ENCODE measurements around the gene ZHX3.
A peak's percentile ranks its signal among the peaks of the same experiment; 100 is the strongest.

ZHX3 gene

DNA sequence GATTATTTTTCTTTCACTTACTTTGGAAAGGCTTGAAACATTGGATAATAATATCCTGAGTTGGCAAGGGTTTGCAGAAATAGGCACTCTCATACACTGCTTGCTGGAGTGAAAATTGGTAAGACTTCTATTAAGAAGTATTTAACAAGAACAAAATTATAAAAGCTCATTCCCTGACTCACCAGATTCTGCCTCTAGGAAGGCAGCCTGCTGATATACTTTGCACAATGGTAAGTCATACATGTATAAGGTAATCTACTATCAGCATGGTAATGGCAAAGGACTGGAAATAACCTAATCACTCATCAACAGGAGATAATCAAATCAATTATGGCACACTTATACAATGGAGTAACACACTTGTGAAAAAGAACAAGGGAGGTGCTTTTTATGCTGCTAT, 94.4 kb downstream of the ZHX3 start:
- no peak for DNase-seq (ENCODE audit: low read depth in 2 of 2)

DNA sequence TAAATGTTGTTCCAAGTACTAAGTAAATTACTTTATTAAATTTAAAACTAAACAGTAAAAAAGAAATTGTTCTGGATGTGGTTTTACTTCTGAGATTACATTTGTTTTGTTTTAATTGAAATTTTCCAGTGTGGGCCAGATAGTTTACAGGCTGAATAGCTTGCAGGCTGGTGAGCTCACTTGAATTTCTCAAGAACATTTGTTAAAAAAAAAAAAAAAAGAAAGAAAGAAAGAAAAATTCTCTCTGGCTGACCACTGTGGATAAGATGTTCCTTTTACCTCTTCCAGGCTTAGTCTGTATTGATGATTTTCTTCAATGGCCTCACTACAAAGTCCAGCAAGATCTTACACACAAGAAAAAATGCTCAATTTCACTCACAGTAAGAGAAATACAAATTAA, 94.8 kb downstream of the ZHX3 start:
- DNase-seq (ENCODE audit: low read depth in 2 of 2) = no peak

DNA sequence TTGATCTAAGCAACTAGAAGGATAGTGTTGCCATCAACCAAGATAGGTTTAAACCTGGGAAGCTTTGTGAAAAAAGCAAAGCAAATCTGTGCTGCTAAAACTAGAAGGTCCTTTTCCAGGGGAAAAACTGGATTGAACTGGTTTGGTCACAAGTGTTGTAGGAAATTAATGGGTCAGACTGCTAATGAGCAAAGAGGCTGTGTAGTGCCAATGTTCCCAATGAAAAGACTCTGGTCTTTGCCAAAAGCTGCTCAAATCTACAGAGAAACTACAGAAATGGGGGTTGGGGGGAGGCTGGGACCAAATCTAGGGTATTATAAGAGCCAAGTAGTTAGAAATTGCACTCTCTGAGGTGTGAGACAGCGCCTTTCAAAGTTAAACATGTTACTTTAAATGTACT, 95.2 kb downstream of the ZHX3 start:
- no peak for DNase-seq (ENCODE audit: low read depth in 2 of 2)

DNA sequence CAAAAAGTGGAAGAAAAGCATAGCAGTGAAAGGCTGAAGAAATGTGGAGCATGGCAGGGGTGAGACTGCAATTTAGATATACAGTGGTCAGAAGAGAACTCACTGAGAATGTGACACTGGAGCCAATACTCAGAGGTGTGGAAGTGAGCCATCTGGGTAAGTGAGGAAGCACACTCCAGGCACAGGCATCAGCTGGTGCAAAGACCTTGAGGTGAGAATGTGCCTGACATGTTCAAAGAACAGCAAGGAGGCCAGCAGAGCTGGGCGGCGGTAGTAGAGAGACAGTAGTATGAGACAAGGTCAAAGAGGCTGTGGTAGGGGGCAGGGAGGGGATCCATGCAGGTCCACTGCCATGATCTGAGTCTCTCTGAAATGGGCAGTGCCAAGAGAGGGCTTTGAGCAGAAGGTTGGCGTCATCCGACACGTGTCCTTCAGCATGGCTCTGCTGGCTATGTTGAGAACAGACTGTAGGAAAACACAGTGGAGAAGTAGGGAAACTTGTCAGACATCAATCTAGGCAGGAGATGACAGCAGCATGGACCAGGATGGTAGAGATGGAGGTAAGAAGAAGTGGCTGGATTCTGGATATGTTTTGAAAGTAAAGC, 95.8 kb downstream of the ZHX3 start:
- DNase-seq (ENCODE audit: low read depth in 2 of 2) = no peak

DNA sequence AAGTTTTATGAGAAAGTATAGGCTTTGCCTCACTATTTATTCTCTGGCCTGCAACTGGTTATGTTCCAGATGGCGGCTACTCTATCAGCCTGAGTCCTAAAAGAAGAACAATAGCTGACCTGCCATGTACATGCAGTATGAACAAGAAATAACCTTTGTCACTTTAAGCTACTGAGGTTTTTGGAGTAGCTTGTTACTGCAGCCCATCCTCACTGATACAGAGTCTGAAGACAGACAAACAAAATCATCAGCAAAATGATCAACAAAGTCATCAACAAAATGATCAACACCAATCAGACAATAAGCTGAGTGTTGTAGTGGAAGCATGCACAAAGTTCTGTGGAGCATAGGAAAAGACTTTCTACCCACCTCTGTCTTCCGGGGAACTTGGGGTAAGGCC, 97.7 kb downstream of the ZHX3 start:
- DNase-seq (ENCODE audit: low read depth in 2 of 2) = no peak

DNA sequence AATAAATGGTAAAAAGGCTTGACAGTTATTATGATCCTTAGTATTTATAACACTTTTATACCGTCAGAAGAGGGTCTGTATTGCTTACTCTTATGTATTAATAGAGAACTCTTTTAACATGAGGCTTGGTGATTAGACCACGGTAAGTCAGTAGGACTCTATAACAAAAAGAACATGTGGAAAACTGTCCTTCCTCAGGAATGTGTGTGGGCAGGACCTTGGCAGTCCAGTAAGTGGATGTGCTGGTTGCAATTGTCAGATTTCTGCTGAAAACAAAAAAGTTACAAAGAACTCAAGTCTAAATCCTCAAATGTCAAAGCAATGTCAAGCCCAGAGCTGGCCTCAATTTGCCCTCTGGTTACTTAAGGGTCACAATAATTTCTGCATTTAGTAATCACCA, 99.1 kb downstream of the ZHX3 start:
- peak; percentile 6 to 9 for DNase-seq (ENCODE audit: low read depth in 2 of 2)

DNA sequence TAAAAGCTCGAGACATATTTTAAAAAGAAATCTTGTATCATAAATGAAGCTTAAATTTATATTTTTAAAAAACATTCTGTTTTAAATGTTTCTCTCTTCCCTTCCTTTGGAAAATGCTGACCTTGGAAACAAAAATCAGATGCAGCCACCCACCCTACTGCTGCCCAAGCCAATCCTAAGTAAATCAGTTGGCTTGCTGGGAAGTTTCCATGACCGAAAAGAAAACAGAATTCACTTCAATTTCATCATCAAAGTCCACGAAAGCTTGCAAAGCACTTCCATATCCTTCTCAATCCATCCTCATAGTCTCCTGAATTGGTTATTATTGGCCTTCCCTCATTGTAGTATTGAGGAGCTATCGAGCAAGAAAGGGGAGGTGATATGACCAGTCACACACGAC, 100.1 kb downstream of the ZHX3 start:
- DNase-seq (ENCODE audit: low read depth in 2 of 2) = no peak

DNA sequence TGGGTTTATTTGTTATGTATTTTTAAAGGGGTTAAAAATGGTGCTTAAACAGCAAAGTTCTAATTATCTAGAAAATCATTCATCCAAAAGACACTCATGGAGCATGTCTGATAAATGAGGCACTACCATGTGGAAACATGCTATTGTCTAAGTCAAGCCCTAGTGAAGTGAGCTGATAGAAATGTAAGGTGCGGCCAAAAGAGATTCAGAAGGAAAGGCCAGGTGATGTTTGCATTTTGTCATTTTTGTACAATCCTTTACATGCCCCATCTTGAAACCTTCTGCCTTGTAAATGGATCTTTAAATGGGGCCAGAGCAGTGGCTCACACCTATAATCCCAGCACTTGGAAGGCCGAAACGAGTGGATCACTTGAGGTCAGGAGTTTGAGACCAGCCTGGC, 102.9 kb downstream of the ZHX3 start:
- no peak for DNase-seq (ENCODE audit: low read depth in 2 of 2)

DNA sequence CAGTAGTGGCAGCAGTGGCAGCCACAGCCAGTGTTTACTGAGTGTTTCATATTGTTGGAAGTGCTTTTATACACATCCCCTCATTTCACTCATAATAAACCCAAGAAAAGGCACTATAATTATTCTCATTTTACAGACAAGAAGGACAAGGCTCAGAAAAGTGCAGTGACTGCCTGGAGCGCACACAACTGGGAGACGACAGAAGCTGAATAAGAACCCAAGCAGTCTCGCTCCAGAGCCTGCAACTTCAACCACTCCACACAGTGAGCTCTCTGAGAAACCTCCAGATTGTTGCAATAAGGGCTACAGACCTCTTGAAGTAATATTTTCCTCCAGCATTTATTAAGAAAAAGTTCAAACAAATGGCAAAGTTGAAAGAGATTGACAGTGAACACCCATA, 103.3 kb downstream of the ZHX3 start:
- no peak for DNase-seq (ENCODE audit: low read depth in 2 of 2)

DNA sequence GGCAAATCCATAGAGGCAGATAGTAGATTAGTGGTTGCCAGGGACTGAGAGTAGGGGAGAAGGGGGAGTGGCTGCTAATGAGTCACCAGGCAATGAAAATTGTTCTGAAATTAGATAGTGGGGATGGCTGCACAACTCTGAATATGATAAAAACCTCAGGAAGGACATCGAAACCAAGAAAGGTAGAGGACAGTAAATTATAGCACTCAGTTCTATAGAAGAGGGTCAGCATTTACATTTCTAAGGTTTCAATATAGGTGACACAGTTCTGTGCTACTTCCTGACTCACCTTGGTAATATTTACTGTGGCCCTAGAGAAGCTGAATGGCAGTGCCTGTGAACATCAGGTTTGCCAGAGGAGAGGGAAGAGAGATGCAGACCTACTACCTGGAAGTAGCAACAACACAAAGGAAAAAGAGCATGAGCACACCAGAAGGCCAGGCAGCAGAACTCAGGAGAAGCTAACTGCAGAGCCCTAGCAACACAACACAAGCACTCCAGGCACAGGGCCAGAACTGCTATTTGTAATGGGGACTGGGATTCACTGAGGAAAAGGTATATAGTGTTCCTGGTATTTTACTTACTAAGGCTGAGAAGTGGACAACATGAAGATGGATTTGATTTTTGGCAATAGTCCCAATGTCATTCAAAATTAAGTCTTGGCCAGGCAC, 104.2 kb downstream of the ZHX3 start:
- DNase-seq (ENCODE audit: low read depth in 2 of 2) = peak in 1 of 2 experiments; percentile 8

DNA sequence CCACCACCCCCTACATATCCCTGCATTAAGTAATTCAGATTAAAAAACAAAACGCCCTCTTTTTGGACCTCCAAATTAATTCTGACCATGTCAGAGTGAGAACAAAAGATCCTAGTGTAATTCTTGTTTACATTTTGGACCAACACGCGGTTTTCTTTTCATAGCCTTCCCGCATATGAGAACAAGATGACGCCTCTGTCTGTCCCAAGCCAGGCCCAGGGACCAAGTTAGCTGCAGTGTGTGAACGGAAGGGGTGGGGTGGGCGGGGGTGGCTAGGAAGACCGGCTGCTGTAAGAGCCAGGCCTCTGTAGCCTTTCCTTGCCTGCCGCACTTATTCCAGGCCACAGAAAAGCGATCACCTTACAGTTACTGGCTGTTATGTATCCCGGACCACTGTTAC, 112.2 kb downstream of the ZHX3 start:
- no peak for DNase-seq (ENCODE audit: low read depth in 2 of 2)

DNA sequence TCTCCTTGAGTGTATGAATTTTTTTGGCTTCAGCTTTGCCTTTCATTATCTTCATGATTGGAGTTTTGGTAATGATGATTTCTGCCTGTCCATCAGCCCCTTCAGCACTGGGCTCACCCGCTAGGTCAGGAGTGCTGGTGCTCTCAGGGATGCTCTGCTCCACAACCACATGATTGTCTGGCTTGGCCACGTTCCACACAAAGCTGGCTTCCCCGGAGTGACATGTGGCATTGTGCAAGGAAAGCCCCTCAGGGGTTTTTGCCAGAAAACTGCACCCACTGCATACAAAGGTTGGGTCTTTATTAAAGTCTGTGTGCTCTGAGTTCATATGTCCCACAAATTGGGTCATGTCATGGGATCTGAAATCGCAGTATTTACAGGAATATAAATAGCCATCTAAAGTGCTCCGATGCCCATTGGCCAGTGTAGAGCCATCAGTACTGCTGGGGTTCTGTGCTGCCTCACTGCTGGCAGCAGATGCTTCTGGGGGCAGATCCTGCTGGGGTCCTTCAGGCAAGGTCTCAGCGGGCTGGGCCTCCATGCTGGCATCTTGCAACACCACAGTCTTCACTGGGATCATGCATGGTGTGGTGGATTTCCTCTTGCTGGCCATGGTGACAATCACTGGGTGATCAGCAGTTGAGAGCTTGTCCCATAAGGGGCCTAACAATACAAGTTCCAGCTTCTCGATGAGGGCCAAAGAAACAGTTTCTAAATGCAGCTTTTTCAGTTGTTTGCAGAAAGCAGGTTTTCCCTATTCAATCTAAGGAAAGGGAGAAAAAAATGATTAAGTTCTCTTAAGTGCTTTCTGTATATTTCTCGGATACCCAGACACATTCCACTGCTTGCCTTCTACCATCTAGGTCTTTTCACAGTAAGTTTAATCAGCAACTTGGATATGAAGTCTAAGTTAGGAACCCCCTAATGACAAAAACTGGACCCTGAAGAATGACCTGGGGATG, 112.9 kb downstream of the ZHX3 start:
- DNase-seq (ENCODE audit: low read depth in 2 of 2) = no peak

DNA sequence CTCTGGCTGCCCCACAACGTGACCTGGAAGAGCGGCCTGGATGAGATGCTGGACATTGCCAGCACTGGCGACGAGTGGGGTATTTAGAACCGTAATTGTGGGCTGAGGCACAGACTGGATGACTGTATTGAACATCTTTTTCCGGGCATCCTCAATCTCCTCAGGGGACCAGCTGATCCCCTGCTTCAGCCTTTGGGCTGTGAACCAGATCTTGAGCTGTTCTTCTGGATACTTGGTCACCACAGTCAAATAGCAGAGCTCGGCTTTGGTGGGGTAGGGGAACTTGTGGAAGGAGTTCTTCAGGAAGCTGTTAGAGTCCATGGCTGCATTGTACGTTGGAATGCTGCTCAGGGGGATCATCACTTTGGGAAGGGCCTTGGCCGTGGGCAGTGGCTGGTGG, 113.9 kb downstream of the ZHX3 start:
- DNase-seq (ENCODE audit: low read depth in 2 of 2) = no peak

DNA sequence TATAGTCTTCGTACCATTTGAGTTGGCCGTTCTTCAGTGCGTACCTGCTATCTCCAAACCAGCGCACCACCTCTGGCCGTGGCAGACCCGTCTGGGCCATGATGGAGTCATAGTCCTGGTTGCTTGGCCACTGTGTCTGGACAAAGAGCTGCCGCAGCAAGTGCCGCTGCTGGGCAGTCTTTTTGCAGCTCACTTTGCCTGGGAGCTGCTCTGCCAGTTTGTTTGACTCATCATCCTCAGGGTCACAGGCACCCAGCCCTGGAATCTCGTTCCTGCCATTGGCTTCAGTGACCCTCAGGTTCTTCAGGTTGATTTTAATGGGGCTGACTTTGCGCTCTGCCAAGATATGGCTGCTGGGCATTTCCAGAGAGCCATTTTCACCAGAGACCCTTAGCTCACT, 115.1 kb downstream of the ZHX3 start:
- DNase-seq (ENCODE audit: low read depth in 2 of 2) = no peak

DNA sequence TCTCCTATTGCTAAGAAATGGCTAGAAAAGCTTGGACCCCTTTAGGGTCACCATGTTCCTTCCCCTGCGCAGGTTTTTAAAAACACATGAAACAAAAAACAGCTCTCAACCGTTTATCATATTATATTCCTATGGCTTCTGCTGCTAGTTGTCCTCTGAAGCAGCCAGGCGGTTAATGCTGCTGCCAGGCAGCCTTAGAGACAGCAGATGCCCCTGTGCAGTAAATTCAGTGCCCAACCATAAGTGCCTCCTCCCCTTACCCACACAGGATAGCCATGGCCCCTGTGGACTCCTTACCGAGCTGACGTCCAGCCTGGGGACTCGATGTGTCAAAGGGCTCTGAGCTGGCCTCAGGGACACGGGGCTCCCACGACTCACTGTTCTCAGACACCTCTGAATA, 115.8 kb downstream of the ZHX3 start:
- DNase-seq (ENCODE audit: low read depth in 2 of 2) = no peak

DNA sequence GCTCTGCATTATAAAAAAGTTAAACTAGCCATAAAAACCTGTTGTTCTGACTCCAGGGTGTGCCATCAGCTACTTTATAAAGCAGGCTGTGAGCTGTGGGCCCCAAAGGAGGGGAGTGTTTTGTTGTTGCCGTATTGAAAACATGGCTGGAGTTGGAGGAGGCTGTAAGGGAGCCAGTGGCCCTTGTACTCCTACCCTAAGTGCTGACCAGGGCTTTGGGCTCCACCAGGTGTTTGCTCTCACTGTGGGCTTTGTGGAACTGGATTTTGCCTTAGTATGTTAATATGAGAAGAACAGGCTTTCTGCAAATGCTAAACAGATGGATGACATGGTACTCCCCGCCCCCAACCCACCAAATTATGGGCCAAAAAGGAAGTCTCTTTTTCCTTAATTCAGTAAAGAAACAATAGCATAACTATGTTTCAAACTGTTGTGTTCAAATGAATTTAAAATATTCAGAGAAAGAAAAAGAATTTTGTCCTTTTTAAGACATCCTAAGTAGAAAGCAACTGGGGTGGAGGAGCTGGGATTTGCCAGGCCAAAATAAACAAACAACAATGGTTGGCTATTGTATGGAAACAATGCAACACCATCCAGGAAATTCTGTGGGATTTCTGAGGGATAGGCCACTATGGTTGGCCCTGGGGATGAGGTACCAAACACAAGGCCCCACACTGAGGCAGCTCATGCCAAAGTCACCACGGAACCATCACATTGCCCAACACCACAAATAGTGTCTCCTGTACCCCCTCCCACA, 116.9 kb downstream of the ZHX3 start:
- no peak for DNase-seq (ENCODE audit: low read depth in 2 of 2)

DNA sequence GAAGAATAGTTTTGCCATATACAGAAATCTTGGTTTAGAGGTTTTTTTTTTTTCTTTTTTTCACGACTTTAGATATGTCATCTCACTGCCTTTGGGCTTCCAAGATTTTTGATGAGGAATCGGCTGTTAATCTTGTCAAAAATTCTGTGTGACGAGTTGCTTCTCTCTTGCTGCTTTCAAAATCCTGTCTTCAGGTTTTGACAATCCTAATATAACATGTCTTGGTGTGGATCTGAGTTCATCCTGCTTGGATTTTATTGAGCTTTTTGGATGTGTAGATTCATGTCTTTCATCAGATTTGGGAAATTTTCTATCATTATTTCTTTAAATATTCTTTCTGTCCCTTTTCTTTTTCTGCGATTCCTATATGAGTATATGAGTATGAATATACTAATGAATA, 119.1 kb downstream of the ZHX3 start:
- no peak for DNase-seq (ENCODE audit: low read depth in 2 of 2)

DNA sequence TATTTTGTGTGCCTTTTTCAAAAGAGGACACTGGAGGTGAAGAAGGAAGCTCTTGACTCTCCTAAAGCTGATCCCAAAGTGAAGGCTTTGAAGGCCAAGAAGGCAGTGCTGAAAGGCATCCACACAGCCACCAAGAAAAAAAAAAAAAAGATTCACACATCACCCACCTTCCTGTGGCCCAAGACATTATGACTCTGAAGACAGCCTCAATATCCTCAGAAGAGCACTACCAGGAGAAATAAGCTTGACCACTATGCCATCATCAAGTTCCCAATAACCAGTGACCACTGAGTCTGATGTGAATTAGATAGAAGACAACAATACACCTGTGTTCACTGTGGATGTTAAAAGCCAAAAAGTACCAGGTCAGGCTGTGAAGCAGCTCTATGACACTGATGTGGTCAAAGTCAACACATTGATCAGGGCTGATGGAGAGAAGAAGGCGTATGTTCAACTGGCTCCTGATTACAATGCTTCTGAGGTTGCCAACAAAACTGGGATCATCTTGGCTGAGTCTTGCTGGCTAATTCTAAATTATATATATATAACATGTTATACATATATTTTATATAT, 120.8 kb downstream of the ZHX3 start:
- DNase-seq (ENCODE audit: low read depth in 2 of 2) = no peak

DNA sequence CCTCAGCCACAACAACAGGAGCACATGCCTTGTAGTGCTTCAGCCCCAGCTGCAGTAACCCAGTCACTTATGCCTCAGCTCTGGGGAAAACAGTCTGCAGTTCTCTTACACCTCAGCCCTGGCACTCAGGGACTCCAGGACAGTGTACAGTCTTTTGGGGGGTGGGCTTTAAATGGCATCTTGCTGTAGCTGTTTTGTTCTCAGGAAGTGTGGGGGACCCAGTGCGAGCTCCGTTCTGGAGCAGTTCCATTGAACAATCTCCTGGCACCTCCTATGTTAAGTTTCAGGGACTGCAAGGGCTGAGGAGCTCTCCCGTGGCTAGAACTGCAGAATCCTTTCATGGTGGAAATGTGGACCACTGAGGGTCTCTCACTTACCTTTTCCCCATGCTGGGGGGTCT, 125.0 kb downstream of the ZHX3 start:
- DNase-seq (ENCODE audit: low read depth in 2 of 2) = no peak

DNA sequence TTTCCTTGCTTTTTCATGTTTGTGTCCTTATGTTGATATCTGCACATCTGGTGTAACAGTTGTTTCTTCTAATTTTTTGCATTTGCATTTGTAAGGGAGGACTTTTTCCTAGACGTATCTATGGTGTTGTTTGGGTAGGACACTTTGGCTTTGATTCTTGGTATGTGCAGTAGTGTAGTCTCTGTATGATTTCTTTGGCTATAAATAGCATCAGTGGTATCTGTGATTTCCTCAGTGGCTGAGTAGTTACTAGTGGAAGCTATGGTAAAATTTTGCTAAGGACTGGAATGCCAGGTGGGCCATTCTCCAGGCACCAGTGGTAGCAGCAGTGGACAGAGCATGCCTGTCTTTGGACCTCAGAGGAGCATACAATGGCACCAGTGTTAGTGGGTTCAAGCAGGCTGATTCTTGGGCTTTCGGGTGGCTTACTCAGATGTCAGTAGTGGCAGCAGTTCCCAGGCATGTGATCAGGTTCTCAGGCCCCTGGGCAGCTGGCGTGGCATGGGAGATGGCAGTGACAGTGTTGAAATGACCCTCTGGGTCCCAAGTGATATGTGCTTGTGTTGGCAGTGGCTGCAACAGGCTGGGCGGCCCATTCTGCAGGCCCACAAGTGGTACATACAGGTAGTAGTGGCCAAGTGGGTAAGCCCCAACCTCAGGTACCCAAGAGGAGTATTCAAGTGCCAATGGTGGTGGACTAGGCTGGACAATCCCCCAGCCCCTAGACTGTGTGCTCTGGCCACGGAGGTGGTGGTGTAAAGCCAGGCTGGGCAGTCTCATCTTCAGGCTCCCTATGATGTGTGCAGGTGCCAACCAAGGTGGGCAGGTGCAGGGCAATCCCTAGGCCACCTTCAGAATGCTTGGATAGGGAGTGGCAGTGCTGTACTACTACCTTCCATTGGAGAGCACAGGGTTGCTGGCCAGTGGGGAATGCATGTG, 125.7 kb downstream of the ZHX3 start:
- DNase-seq (ENCODE audit: low read depth in 2 of 2) = no peak

DNA sequence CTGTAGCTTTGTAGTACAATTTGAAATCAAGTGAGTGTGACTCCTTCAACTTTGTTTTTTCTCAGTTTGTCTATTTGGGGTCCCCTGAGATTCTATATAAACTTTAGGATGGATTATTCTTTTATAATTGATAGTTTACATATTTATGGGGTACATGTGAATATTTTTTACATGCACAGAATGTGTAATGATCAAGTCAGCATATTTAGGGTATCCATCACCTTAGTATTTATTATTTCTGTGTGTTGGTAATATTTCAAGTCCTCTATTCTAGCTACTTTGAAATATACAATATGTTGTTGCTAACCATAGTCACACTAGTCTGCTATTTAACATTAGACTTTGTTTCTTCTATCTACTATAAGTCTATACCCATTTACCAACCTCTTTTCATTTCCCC, 129.9 kb downstream of the ZHX3 start:
- no peak for DNase-seq (ENCODE audit: low read depth in 2 of 2)

Data from fibroblast of skin of left biceps (primary cell).